ACC112 (cell line): ENCODE measurements around the gene MAST4.

Experiments
- H2AFZ ChIP-seq: fragments of 200-600 bp; sonication (generic); one replicate; pipeline ENCODE4 v1.6.0; 2017; ENCODE audit warnings: antibody characterized with exemption, low read length; ENCODE audit not compliant: unreplicated experiment
- H3K27ac ChIP-seq: fragments of 200-600 bp; sonication (generic); 2 replicates; pipeline ENCODE4 v1.5.1; 2014; ENCODE audit warnings: low read depth, mild to moderate bottlenecking, antibody characterized with exemption, low read length, moderate library complexity
- H3K27me3 ChIP-seq: fragments of 200-600 bp; sonication (generic); 2 replicates; pipeline ENCODE4 v1.6.1; 2014; ENCODE audit warnings: mild to moderate bottlenecking, antibody characterized with exemption, low read length, moderate library complexity, mixed read lengths; ENCODE audit not compliant: insufficient read depth
- H3K36me3 ChIP-seq: fragments of 200-600 bp; sonication (generic); 2 replicates; pipeline ENCODE4 v1.6.1; 2016; ENCODE audit warnings: mild to moderate bottlenecking, antibody characterized with exemption, low read length, moderate library complexity, mixed read lengths; ENCODE audit not compliant: insufficient read depth
- H3K4me1 ChIP-seq: fragments of 200-600 bp; sonication (generic); one replicate; pipeline ENCODE4 v1.6.1; 2016; ENCODE audit warnings: low read length, mixed read lengths; ENCODE audit not compliant: insufficient read depth, unreplicated experiment, control insufficient read depth
- H3K4me3 ChIP-seq: fragments of 200-600 bp; sonication (generic); 2 replicates; pipeline ENCODE4 v1.5.1; 2014; ENCODE audit warnings: mild to moderate bottlenecking, low read depth, low read length
- H3K79me2 ChIP-seq: fragments of 200-600 bp; sonication (generic); one replicate; pipeline ENCODE4 v1.6.0; 2016; ENCODE audit warnings: low read length; ENCODE audit not compliant: control insufficient read depth, unreplicated experiment, insufficient read depth

Gene MAST4

GRCh38 chr5:66839636-66840185 is 243.5 kb downstream of the MAST4 start:
- no peaks in the 10 kb centered on the region for H3K79me2 ChIP-seq
- H3K36me3 ChIP-seq, result no peaks in the 10 kb centered on the region
- H3K4me1 ChIP-seq, result no peaks in the 10 kb centered on the region
- no peak overlapping the region for H3K4me3 ChIP-seq
- peaks cover 18% of the 10 kb centered on the region for H3K27me3 ChIP-seq
- H2AFZ ChIP-seq, result no peak overlapping the region
- no peak overlapping the region for H3K27ac ChIP-seq

DNA sequence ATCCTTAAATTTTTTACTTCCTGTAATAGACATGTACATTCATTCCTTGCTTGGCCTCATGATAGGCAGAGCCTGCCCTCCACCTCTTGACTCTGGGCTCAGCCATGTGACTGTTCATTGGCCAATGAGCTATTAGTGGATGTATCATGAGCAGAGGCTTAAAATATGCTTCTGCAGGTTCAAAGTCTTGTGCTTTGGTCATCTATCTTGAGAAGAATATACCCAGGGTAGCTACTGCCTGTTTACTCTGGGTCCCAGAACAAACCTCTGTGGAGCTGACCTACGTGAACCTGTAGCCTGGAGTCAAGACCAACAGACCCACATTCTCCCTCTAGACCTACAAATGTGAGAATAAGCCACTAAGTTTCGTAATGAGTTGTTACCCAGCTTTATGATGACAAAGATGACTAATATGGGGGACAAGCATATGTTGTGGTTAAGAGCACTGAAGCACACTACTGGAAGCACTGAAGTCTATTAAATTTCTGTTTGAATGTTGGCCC is 244.4 kb downstream of the MAST4 start:
- Histone ChIP-seq H3K27me3 (peaks cover 18% of the 10 kb centered on the region), H3K4me3 (no peak overlapping the region), H3K36me3 (no peaks in the 10 kb centered on the region), H2AFZ (no peak overlapping the region), H3K27ac (no peak overlapping the region), H3K79me2 (no peaks in the 10 kb centered on the region), H3K4me1 (no peaks in the 10 kb centered on the region)

- H3K36me3 ChIP-seq, result no peaks in the 10 kb centered on the region
- H3K4me1 ChIP-seq, result no peaks in the 10 kb centered on the region
- H3K27me3 ChIP-seq, result peaks cover 18% of the 10 kb centered on the region
- H3K4me3 ChIP-seq, result no peak overlapping the region
- no peak overlapping the region for H2AFZ ChIP-seq
- no peak overlapping the region for H3K27ac ChIP-seq
- H3K79me2 ChIP-seq, result no peaks in the 10 kb centered on the region
Measured at GRCh38 chr5:66841264-66841663, 245.1 kb downstream of the MAST4 start.

DNA sequence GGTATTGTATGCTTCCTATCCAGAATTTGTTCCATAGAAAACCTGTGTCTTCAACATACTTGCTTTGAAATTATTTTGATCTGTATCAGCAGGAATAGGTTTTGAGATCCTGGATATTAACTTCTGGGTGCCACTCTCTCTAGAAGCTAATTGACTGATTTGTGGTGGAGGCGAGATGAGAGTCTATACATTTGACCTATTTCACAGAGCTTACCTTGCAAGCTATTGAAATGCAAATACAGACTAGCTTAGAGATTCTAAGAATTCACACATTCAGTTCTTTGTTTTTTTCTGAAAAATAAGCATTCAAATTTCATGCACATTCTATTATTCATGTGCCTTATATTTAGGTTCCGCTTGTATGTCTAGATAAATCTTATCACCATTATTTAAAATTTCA is 246.3 kb downstream of the MAST4 start:
- H3K36me3 ChIP-seq, result no peaks in the 10 kb centered on the region
- H3K27me3 ChIP-seq, result peaks cover 11% of the 10 kb centered on the region; the same call in 1 of the 2 replicates
- no peak overlapping the region for H3K27ac ChIP-seq
- no peak overlapping the region for H3K4me3 ChIP-seq
- no peak overlapping the region for H2AFZ ChIP-seq
- no peaks in the 10 kb centered on the region for H3K4me1 ChIP-seq
- no peaks in the 10 kb centered on the region for H3K79me2 ChIP-seq

- no peak overlapping the region for H3K27ac ChIP-seq
- H3K79me2 ChIP-seq, result no peaks in the 10 kb centered on the region
- no peaks in the 10 kb centered on the region for H3K36me3 ChIP-seq
- H2AFZ ChIP-seq, result no peak overlapping the region
- no peak overlapping the region for H3K4me3 ChIP-seq
- peaks cover 11% of the 10 kb centered on the region; the same call in 1 of the 2 replicates for H3K27me3 ChIP-seq
- no peaks in the 10 kb centered on the region for H3K4me1 ChIP-seq
Measured at GRCh38 chr5:66843065-66843464, 246.9 kb downstream of the MAST4 start.

DNA sequence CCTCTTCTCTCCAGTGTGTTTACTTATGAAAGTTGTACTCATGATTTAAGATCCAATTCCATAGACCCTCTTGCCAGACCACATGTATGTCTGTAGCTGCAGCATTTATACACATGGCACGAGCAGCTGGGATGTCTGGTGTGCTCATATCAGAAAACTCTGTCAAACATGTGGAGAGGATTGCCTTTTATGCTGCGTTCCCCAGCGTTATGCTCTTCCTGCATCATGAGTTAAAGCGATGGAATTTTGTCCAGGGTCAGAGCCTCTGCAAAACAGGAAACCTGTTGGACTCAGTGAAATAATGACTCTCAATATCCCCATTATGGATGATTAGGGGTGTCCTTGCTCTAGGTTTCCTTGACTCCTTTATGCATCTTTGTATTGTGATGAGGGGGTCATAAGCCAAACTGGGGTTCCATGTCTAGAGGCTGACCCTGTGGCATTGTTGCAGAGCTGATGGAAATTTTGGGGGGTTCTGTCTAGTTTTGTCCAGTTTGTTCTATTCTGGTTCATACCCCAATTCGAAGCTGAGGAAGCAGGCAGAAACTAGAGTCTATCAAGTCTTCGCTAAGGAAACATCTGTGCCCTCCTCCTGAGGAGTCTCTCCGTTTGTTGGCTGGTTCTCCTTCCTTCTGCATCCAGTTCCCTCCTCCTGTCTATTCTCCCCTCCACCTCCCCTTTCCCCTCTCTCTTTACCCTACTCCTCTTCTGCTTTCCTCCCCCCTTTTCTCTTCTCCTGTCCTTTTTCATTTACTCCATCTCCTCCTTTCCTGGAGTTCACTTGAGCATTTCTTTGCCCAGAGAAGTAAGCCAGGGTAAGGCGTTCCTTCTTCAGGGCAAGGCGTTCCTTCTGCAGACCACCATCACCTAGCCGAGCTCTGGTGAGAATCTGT is 252.8 kb downstream of the MAST4 start:
- no peaks in the 10 kb centered on the region for H3K36me3 ChIP-seq
- peaks cover 5% of the 10 kb centered on the region for H3K4me1 ChIP-seq
- no peaks in the 10 kb centered on the region for H3K79me2 ChIP-seq
- no peak overlapping the region for H3K27ac ChIP-seq
- H3K27me3 ChIP-seq, result no peaks in the 10 kb centered on the region
- H3K4me3 ChIP-seq, result no peak overlapping the region
- H2AFZ ChIP-seq, result no peak overlapping the region

DNA sequence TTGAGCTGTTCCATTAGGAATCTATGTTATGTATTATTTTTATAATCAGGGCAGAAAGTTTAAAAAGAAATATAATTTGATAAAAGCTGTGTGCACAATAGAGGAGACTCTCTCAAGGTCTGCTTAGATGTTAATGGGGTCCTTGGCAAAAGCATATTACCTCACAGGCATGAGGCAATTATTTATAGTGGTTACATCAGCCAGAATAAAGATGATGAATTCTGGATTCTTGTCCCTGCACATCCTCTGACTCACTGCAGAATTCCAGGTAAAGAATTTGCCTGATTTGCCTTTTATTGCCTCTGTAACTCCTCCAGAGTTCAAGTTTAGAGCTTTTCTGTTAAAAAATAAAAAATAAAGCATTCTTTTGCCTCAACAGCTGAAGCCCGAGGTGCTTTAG is 253.6 kb downstream of the MAST4 start:
- Histone ChIP-seq H3K36me3 (no peaks in the 10 kb centered on the region), H3K27ac (no peak overlapping the region), H2AFZ (no peak overlapping the region), H3K4me3 (no peak overlapping the region), H3K79me2 (no peaks in the 10 kb centered on the region), H3K4me1 (peaks cover 5% of the 10 kb centered on the region), H3K27me3 (no peaks in the 10 kb centered on the region)

- H3K27me3 ChIP-seq, result no peaks in the 10 kb centered on the region
- no peaks in the 10 kb centered on the region for H3K36me3 ChIP-seq
- H2AFZ ChIP-seq, result no peak overlapping the region
- no peak overlapping the region for H3K4me3 ChIP-seq
- no peaks in the 10 kb centered on the region for H3K79me2 ChIP-seq
- H3K27ac ChIP-seq, result no peak overlapping the region
- peaks cover 5% of the 10 kb centered on the region for H3K4me1 ChIP-seq
Measured at GRCh38 chr5:66850354-66851075, 254.3 kb downstream of the MAST4 start.

DNA sequence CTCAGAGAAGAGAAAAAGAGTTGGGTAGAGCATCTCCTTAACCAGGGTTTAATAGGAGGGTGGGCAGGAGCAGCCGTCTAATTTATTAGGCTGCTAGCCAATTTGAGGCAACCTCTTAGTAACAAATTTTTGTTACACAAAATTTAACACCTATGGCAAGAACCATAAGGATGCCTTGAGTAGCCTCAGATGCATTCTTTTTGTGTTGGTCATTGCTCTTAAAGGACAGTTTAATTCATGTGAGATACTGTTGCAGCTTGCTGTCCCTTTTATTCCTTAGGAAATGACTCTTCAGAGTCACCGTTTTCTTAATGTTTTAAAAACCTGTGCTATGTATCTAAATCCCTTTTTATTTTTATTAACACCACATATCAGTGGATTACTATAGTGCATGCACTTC is 255.1 kb downstream of the MAST4 start:
- Histone ChIP-seq H3K79me2 (no peaks in the 10 kb centered on the region), H3K4me1 (peaks cover 5% of the 10 kb centered on the region), H3K36me3 (no peaks in the 10 kb centered on the region), H3K27me3 (no peaks in the 10 kb centered on the region), H2AFZ (no peak overlapping the region), H3K4me3 (no peak overlapping the region), H3K27ac (no peak overlapping the region)

DNA sequence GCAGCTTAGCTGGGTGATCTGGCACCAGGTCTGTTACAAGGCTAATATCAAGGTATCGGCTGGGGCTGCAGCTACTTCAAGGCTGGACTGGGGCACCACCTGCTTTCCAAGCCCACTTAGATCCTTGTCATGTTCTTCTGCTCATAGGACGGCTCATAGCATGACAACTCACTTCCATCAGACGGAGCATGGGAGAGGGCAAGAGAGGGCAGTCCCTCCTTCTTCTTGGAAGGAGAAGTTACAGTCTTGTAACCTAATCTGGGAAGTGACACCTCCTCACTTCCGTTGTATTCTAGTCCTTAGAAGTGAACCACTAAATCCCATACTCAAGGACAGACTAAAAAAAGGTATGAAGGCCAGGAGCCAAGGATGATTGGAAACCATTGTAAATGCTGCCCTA is 258.2 kb downstream of the MAST4 start:
- H3K27me3 ChIP-seq, result no peaks in the 10 kb centered on the region
- no peaks in the 10 kb centered on the region for H3K36me3 ChIP-seq
- H3K4me3 ChIP-seq, result no peak overlapping the region
- no peak overlapping the region for H2AFZ ChIP-seq
- H3K79me2 ChIP-seq, result no peaks in the 10 kb centered on the region
- no peak overlapping the region for H3K27ac ChIP-seq
- H3K4me1 ChIP-seq, result peaks cover 5% of the 10 kb centered on the region
